Karpas-422 (cell line): ENCODE results near the gene C5orf46. TPM values are rescaled to one million over a fixed set of nuclear protein-coding genes. Genes with fewer than 3 reads are reported as not detected.
"Not testable (repeated sequence)": the region's sequence is repeated elsewhere in the genome, so short reads cannot be mapped to it uniquely, and the experiment has no call there.

Experiments
- DNase-seq: peaks from one replicate; pipeline ENCODE4 v3.0.0-alpha.2; 2015
- H2AFZ ChIP-seq: fragments of 200-600 bp; sonication (generic); 2 replicates; pipeline ENCODE4 v1.6.1; 2014; ENCODE audit warnings: antibody characterized with exemption, low read length, mixed read lengths
- H3K27ac ChIP-seq: fragments of 200-600 bp; sonication (generic); 2 replicates; pipeline ENCODE4 v1.5.1; 2014; ENCODE audit warnings: mild to moderate bottlenecking, low read length, moderate library complexity
- H3K27me3 ChIP-seq: fragments of 200-600 bp; sonication (generic); 2 replicates; pipeline ENCODE4 v1.6.1; 2014; ENCODE audit warnings: low read length, mixed read lengths
- H3K36me3 ChIP-seq: fragments of 200-600 bp; sonication (generic); 2 replicates; pipeline ENCODE4 v1.6.1; 2014; ENCODE audit warnings: low read length, mixed read lengths; ENCODE audit not compliant: insufficient read depth
- H3K4me1 ChIP-seq: fragments of 200-600 bp; sonication (generic); 2 replicates; pipeline ENCODE4 v1.6.1; 2014; ENCODE audit warnings: mild to moderate bottlenecking, low read length, mixed read lengths
- H3K4me2 ChIP-seq: fragments of 200-600 bp; sonication (generic); 2 replicates; pipeline ENCODE4 v1.6.1; 2014; ENCODE audit warnings: low read length, low read depth, mild to moderate bottlenecking; ENCODE audit not compliant: poor library complexity, severe bottlenecking
- H3K4me3 ChIP-seq: fragments of 200-600 bp; sonication (generic); 2 replicates; pipeline ENCODE4 v1.5.1; 2014; ENCODE audit warnings: mild to moderate bottlenecking, antibody characterized with exemption, low read length, mixed read lengths
- H3K79me2 ChIP-seq: fragments of 200-600 bp; sonication (generic); 2 replicates; pipeline ENCODE4 v1.6.1; 2014; ENCODE audit warnings: mild to moderate bottlenecking, low read length, mixed read lengths
- H3K9ac ChIP-seq: fragments of 200-600 bp; sonication (generic); 2 replicates; pipeline ENCODE4 v1.6.0; 2014; ENCODE audit warnings: low read length
- H3K9me2 ChIP-seq: fragments of 200-600 bp; sonication (generic), shearing (Covaris generic); replicated peaks from 2 replicates; pipeline ENCODE4 v1.6.0; 2014; ENCODE audit warnings: mild to moderate bottlenecking, low read length, moderate library complexity; ENCODE audit not compliant: insufficient read depth
- H3K9me3 ChIP-seq: fragments of 300-700, 200-600 bp; sonication (generic); 2 replicates; pipeline ENCODE4 v1.6.1; 2014; ENCODE audit warnings: low read length, mixed read lengths
- H4K20me1 ChIP-seq: fragments of 200-600 bp; sonication (generic); 2 replicates; pipeline ENCODE4 v1.6.1; 2014; ENCODE audit warnings: mild to moderate bottlenecking, antibody characterized with exemption, low read length, low read depth; ENCODE audit not compliant: insufficient read depth
- total RNA-seq: library from RNA; depleted of rRNA; stranded (reverse); fragments of >200 nt; shearing (Covaris generic); gene quantifications from 2 replicates; pipeline ENCODE4 v1.2.3, GENCODE V29; 2014; ENCODE audit warnings: low replicate concordance

C5orf46 gene
- total RNA-seq, 1 experiment from 2014 or later: not detected

DNA sequence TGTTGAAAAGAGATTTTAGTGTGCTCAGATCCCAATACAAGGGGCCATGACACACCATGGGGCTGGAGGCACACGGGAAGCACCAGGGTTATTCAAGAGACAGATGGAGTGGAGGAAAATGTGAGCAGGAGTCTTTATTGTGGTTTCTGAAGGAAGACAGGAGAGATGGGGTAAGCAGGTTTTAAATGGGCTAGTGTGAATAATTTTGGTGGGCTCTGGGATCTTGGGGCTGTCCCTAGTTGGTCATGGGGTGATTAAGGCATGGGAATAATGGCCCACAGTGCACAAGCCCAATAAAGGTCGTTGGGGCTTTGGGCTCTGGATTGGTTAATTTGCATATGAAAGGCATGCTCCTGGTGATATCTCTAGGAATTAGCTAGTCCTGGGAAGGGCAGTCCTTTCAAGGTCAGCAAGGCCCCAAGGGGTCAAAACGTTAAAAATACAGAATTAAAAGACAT is 31.4 kb downstream of the C5orf46 start:
- no peaks in the 10 kb centered on the region for H3K79me2 ChIP-seq
- no peak overlapping the region for H3K4me3 ChIP-seq
- H3K4me2 ChIP-seq: no peak overlapping the region
- H3K9me3 ChIP-seq: no peaks in the 10 kb centered on the region
- no peak overlapping the region for H2AFZ ChIP-seq
- no peaks in the 10 kb centered on the region for H3K9me2 ChIP-seq
- H3K27me3 ChIP-seq: no peaks in the 10 kb centered on the region
- H3K27ac ChIP-seq: no peak overlapping the region
- no peaks in the 10 kb centered on the region for H4K20me1 ChIP-seq
- H3K4me1 ChIP-seq: no peaks in the 10 kb centered on the region
- no peak for DNase-seq
- no peaks in the 10 kb centered on the region for H3K36me3 ChIP-seq
- no peak overlapping the region for H3K9ac ChIP-seq

DNA sequence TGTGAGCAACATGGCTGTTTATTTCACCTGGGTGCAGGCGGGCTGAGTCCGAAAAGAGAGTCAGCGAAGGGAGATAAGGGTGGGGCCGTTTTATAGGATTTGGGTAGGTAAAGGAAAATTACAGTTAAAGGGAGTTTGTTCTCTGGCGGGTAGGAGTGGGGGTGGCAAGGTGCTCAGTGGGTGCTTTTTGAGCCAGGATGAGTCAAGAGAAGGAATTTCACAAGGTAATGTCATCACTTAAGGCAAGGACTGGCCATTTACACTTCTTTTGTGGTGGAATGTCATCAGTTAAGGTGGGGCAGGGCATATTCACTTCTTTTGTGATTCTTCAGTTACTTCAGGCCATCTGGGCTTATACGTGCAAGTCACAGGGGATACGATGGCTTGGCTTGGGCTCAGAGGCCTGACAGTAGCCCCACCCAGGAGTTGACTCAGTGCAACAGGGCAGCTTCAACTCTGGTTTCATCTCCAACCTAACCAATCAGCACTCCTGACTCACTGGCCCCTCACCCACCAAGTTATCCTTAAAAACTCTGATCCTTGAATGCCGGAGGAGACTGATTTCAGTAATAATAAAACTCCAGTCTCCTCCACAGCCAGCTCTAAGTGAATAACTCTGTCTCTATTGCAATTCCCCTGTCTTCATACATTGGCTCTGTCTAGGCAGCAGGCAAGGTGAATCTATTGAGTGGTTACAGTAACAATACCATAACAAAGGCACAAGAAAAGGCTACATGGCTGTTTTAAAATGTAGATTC is 32.0 kb downstream of the C5orf46 start:
- not testable (repeated sequence) for H3K9ac ChIP-seq, H3K36me3 ChIP-seq, H3K4me1 ChIP-seq, H3K9me3 ChIP-seq, H3K79me2 ChIP-seq, H3K27ac ChIP-seq, H4K20me1 ChIP-seq, DNase-seq, H2AFZ ChIP-seq, H3K27me3 ChIP-seq, H3K4me2 ChIP-seq, H3K9me2 ChIP-seq, H3K4me3 ChIP-seq

DNA sequence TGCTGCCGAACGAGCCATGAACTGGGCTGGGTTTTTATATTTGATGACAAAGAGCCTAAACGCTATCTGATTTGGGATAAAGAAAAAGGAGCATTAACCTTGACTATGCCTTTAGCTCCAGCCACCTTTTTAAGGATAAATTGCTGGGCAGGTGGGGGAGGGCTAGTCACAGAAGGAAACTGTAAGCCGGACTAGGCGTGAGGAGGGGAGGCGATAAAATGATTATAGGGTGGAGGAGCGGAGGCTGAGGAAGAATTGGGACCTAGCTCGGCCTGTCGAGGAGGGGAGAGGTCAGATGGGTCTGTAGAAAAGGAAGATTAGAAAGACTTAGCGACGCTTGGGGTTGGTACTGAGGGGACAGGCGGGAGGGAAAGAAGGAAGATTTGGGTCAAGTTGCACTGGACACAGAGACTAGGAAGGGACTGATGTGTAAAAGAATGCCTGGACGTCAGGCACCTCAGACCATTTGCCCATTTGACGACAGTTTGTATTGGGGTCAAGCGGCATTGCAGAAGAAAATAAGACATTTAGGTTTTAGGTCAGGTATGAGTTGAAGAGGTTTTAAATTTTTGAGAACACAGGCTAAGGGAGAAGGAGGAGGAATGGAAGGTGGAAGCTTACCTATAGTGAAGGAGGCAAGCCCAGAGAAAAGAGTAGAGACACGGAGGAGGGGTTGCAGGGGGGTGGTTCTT is 33.4 kb downstream of the C5orf46 start:
- not testable (repeated sequence) for H3K4me1 ChIP-seq, H3K9me2 ChIP-seq, H3K9ac ChIP-seq, H3K27me3 ChIP-seq, H3K79me2 ChIP-seq, DNase-seq, H3K4me3 ChIP-seq, H2AFZ ChIP-seq, H4K20me1 ChIP-seq, H3K36me3 ChIP-seq, H3K9me3 ChIP-seq, H3K27ac ChIP-seq, H3K4me2 ChIP-seq

DNA sequence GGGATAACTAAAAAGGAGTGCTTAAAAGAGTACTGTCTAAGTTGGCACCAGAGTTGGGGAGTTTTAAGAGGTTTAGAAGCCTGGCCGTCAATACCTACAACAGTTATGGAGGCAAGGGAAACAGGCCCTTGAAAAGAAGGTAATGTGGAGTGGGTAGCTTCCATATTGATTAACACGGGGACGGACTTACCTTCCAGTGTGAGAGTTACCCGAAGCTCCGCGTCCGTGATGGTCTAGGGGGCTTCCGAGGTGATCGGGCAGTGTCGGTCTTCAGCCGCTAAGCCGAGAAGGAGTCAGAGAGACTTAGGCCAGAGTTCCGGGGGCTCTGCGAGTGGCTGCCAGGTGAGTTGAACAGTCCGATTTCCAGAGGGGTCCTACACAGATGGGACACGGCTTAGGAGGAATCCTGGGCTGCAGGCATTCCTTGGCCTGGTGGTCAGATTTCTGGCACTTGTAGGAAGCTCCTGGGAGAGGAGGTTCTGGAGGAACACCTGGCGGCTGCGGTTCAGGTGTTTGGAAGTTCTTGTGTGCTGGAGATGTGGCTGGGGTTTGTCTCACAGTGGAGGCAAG is 34.3 kb downstream of the C5orf46 start:
- not testable (repeated sequence) for H3K9me3 ChIP-seq, DNase-seq

DNA sequence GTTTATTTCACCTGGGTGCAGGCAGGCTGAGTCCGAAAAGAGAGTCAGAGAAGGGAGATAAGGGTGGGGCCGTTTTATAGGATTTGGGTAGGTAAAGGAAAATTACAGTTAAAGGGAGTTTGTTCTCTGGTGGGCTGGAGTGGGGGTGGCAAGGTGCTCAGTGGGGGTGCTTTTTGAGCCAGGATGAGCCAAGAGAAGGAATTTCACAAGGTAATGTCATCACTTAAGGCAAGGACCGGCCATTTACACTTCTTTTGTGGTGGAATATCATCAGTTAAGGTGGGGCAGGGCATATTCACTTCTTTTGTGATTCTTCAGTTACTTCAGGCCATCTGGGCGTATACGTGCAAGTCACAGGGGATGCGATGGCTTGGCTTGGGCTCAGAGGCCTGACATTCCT is 36.4 kb downstream of the C5orf46 start:
- H3K9ac ChIP-seq, H3K79me2 ChIP-seq, H3K9me2 ChIP-seq, H3K4me1 ChIP-seq, H3K36me3 ChIP-seq, H3K27ac ChIP-seq, H3K9me3 ChIP-seq, H2AFZ ChIP-seq, DNase-seq, H3K4me3 ChIP-seq, H3K27me3 ChIP-seq, H4K20me1 ChIP-seq, H3K4me2 ChIP-seq: not testable (repeated sequence)

More for the DNA sequence above, 34.3 kb downstream of the C5orf46 start:
- not testable (repeated sequence) for H2AFZ ChIP-seq, H3K4me3 ChIP-seq, H3K4me1 ChIP-seq, H4K20me1 ChIP-seq, H3K4me2 ChIP-seq, H3K9me2 ChIP-seq, H3K27ac ChIP-seq, H3K27me3 ChIP-seq, H3K36me3 ChIP-seq, H3K79me2 ChIP-seq, H3K9ac ChIP-seq

DNA sequence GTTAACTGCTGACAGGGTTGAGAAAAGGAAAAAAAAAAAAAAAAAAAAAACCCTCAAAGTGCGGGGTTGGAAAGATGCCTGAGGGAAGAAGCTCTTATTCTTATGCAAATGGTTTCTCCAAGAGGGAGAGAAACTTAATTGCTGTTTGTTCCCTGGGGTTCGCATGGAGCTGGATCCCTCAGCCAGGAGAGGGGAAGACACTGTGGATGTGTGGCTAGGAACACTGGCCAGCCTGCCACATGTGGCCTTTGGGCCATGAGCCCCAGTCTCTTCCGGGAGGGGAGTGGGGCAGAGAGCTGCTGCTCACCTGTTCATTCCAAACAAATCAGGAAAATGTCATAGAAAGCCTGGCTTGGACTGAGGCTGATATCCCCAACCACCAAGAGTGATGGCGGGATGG is 37.2 kb downstream of the C5orf46 start:
- no peak overlapping the region for H2AFZ ChIP-seq
- no peaks in the 10 kb centered on the region for H3K9me3 ChIP-seq
- H3K4me2 ChIP-seq: no peak overlapping the region
- no peaks in the 10 kb centered on the region for H3K79me2 ChIP-seq
- no peaks in the 10 kb centered on the region for H4K20me1 ChIP-seq
- no peaks in the 10 kb centered on the region for H3K4me1 ChIP-seq
- no peaks in the 10 kb centered on the region for H3K27me3 ChIP-seq
- no peaks in the 10 kb centered on the region for H3K9me2 ChIP-seq
- no peak overlapping the region for H3K9ac ChIP-seq
- DNase-seq: no peak
- H3K36me3 ChIP-seq: no peaks in the 10 kb centered on the region
- H3K27ac ChIP-seq: no peak overlapping the region
- no peak overlapping the region for H3K4me3 ChIP-seq

DNA sequence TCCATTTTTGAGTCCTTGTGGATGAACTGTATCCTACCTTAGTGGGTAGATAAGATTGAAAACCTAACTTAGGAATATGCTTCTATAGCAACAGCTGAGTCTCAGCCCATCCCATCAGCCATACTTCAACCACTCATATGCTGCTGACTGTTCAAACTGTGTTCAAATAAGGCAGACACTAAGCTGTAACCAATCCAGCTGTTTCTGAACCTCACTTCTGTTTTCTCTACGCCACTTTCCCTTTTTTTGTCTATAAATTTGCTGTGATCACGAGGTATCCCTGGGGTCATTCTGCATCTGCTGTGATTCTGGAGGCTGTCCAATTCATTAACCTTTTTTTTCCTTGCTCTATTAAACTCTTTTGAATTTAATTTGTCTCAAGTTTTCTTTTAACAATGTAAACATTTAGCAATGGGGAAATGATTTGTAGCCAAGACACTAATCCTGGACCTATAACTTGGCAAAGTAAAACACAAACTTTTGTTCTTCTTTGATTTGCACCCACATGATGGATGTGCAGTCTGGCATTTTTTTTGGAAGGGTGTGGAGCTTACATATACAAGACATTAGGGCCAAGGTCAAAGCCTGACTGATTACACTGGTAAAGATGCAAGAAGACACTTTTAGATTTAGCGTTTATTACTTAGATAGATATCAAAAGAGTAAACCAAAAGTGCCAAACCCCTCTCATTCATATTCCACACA is 42.7 kb downstream of the C5orf46 start:
- Histone ChIP-seq H3K79me2 (no peaks in the 10 kb centered on the region), H2AFZ (no peak overlapping the region), H3K4me3 (no peak overlapping the region), H3K9me2 (no peaks in the 10 kb centered on the region), H3K9me3 (no peaks in the 10 kb centered on the region), H3K4me1 (no peaks in the 10 kb centered on the region), H4K20me1 (no peaks in the 10 kb centered on the region), H3K4me2 (no peak overlapping the region), H3K27ac (no peak overlapping the region), H3K36me3 (no peaks in the 10 kb centered on the region), H3K9ac (no peak overlapping the region), H3K27me3 (no peaks in the 10 kb centered on the region)
- no peak for DNase-seq

DNA sequence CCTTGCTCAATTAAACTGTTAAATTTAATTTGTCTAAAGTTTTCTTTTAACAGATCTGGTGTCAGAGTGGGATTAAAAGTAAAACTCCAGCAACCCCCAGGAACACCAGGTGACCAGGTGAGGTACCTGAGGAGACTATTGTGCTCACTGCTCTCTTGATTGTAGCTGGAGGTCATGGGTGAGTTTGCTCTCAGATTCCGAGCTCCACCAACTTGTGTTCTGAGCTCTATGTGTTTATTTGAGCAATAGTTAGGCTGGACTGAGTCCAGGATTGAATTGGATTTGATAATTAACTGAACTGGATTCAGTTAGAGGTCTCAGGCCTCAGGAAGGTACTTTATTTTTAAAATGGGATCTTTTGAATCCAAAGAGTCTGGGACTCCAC is 45.7 kb downstream of the C5orf46 start:
- no peaks in the 10 kb centered on the region for H4K20me1 ChIP-seq
- no peak overlapping the region for H3K4me2 ChIP-seq
- no peak overlapping the region for H3K4me3 ChIP-seq
- no peaks in the 10 kb centered on the region for H3K27me3 ChIP-seq
- H3K9me2 ChIP-seq: no peaks in the 10 kb centered on the region
- H3K79me2 ChIP-seq: no peaks in the 10 kb centered on the region
- no peak for DNase-seq
- H3K36me3 ChIP-seq: no peaks in the 10 kb centered on the region
- H3K27ac ChIP-seq: no peak overlapping the region
- no peaks in the 10 kb centered on the region for H3K9me3 ChIP-seq
- no peaks in the 10 kb centered on the region for H3K4me1 ChIP-seq
- H2AFZ ChIP-seq: no peak overlapping the region
- H3K9ac ChIP-seq: no peak overlapping the region
